ENCODE measurements around the gene SCOC.

- TF ChIP-seq POLR2A (IDR thresholded peaks at IDR 0.05; ENCODE audit: low read length) = no peak
- no peak for TF ChIP-seq GATA1 (IDR thresholded peaks at IDR 0.05; ENCODE audit: low read depth, low read length)
Observed at GRCh38 chr4:140388015-140388414, 14.6 kb downstream of the SCOC start.
